ENCODE measurements around the gene MARCHF5. TPM values are rescaled to one million over a fixed set of nuclear protein-coding genes. Genes with fewer than 3 reads are reported as not detected.
"Not testable (repeated sequence)": the region's sequence is repeated elsewhere in the genome, so short reads cannot be mapped to it uniquely, and the experiment has no call there.

Gene MARCHF5
- total and polyA plus RNA-seq, 2 donors (not counting 1 experiment from before 2014, with no cell fraction given) = 17.3 to 49.1 TPM

DNA sequence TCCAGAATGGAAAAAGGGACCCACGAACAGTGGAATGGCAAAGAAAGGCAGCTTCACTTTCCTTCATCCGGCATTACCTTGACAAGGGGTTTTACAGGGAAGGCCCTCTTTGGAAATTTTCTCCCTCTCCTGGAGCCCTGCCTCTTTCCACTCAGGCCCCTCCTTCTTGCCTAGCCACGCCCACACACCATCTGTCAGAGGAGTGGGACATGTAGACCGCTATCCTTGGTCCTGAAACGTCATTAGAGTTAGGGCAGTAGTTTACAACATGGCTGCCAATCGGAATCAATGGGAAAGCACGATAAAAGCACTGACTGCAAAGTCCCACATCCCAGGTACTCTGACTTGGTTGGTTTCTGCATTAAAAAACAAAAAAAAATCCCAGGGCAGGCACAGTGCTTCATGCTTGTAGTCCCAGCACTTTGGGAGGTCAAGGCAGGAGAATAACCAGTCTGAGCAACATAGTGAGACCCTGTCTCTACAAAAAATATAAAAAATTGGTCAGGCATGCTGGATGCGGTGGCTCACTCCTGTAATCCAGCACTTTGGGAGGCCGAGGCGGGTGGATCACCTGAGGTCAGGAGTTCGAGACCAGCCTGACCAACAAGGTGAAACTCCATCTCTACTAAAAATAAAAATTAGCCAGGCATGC is 96.4 kb downstream of the MARCHF5 start:
- TF ChIP-seq EZH2 (IDR thresholded peaks at IDR 0.05; ENCODE audit: low read length, missing control alignments) = no peak
- TF ChIP-seq, protein P1, sequence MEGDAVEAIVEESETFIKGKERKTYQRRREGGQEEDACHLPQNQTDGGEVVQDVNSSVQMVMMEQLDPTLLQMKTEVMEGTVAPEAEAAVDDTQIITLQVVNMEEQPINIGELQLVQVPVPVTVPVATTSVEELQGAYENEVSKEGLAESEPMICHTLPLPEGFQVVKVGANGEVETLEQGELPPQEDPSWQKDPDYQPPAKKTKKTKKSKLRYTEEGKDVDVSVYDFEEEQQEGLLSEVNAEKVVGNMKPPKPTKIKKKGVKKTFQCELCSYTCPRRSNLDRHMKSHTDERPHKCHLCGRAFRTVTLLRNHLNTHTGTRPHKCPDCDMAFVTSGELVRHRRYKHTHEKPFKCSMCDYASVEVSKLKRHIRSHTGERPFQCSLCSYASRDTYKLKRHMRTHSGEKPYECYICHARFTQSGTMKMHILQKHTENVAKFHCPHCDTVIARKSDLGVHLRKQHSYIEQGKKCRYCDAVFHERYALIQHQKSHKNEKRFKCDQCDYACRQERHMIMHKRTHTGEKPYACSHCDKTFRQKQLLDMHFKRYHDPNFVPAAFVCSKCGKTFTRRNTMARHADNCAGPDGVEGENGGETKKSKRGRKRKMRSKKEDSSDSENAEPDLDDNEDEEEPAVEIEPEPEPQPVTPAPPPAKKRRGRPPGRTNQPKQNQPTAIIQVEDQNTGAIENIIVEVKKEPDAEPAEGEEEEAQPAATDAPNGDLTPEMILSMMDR (conservative IDR thresholded peaks at IDR 0.05 in 1 of 2, IDR thresholded peaks at IDR 0.05 in 1 of 2; ENCODE audit: low read depth in 1 of 2, low read length in 2 of 2) = no peak
- Histone ChIP-seq H3K9ac (ENCODE audit: insufficient read depth, low read length) (no peak overlapping the region), H3K79me2 (ENCODE audit: control insufficient read depth, insufficient read depth, low read length) (no peaks in the 10 kb centered on the region), H3K36me3 (ENCODE audit: control insufficient read depth, insufficient read depth, low read length) (no peaks in the 10 kb centered on the region), H3K27me3 (ENCODE audit: control insufficient read depth, insufficient read depth, low read length) (no peaks in the 10 kb centered on the region), H4K20me1 (ENCODE audit: control insufficient read depth, extremely low read depth, insufficient read depth, low read length) (no peaks in the 10 kb centered on the region), H3K27ac (ENCODE audit: insufficient read depth, low read length) (no peak overlapping the region), H2AFZ (ENCODE audit: low read length) (no peak overlapping the region), H3K4me2 (ENCODE audit: extremely low read depth, insufficient read depth, low read length) (no peak overlapping the region), H3K9me3 (ENCODE audit: control insufficient read depth, insufficient read depth, low read depth, low read length) (no peaks in the 10 kb centered on the region), H3K4me3 (replicated peaks in 1 of 4; ENCODE audit: control extremely low read depth in 1 of 4, insufficient read depth in 1 of 4, low read depth in 3 of 4, low read length in 4 of 4) (no peak overlapping the region), H3K4me1 (ENCODE audit: control insufficient read depth, extremely low read depth, insufficient read depth, low read length) (no peaks in the 10 kb centered on the region)
- peak; percentile 71 to 73 for DNase-seq (ENCODE audit: low read depth in 2 of 2)

DNA sequence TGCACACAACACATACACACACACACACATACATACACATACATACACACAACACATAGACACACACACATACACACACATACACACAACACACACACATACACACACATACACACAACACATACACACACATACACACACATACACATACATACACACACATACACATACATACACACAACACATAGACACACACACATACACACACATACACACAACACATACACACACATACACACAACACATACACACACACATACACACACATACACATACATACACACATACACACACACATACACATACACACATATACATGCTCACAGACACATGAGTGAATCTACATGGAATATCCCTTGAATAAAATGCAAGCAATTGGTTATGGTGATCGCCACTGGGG is 102.2 kb downstream of the MARCHF5 start:
- H3K79me2 ChIP-seq (ENCODE audit: control insufficient read depth, insufficient read depth, low read length); H3K4me3 ChIP-seq (replicated peaks in 1 of 4; ENCODE audit: control extremely low read depth in 1 of 4, insufficient read depth in 1 of 4, low read depth in 3 of 4, low read length in 4 of 4); H3K9me3 ChIP-seq (ENCODE audit: control insufficient read depth, insufficient read depth, low read depth, low read length); H2AFZ ChIP-seq (ENCODE audit: low read length); H4K20me1 ChIP-seq (ENCODE audit: control insufficient read depth, extremely low read depth, insufficient read depth, low read length); H3K9ac ChIP-seq (ENCODE audit: insufficient read depth, low read length); H3K36me3 ChIP-seq (ENCODE audit: control insufficient read depth, insufficient read depth, low read length); H3K4me1 ChIP-seq (ENCODE audit: control insufficient read depth, extremely low read depth, insufficient read depth, low read length); H3K4me2 ChIP-seq (ENCODE audit: extremely low read depth, insufficient read depth, low read length); H3K27me3 ChIP-seq (ENCODE audit: control insufficient read depth, insufficient read depth, low read length); DNase-seq (ENCODE audit: low read depth in 2 of 2); H3K27ac ChIP-seq (ENCODE audit: insufficient read depth, low read length): not testable (repeated sequence)

DNA sequence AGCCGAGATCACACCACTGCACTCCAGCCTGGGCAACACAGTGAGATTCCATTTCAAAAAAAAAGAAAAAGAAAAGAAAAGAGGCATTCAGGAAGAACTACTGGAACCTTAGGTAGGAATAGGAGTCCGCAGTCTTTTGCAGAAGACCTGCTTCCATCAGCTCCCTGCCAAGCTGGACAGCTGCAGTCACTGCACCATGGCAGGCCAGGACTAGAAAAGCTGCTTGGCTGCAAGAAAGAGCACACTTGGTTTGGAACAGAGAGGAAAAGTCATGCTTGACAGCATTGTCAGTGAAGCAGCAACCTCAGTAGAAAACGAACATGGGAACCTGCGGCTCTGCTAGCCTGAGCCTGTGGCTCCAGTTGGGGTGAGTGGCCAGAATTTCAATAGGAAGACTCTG is 104.3 kb downstream of the MARCHF5 start:
- Histone ChIP-seq H3K9me3 (ENCODE audit: control insufficient read depth, insufficient read depth, low read depth, low read length) (no peaks in the 10 kb centered on the region), H3K27me3 (ENCODE audit: control insufficient read depth, insufficient read depth, low read length) (no peaks in the 10 kb centered on the region), H3K79me2 (ENCODE audit: control insufficient read depth, insufficient read depth, low read length) (no peaks in the 10 kb centered on the region), H3K4me2 (ENCODE audit: extremely low read depth, insufficient read depth, low read length) (no peak overlapping the region), H3K9ac (ENCODE audit: insufficient read depth, low read length) (no peak overlapping the region), H4K20me1 (ENCODE audit: control insufficient read depth, extremely low read depth, insufficient read depth, low read length) (no peaks in the 10 kb centered on the region), H3K27ac (ENCODE audit: insufficient read depth, low read length) (no peak overlapping the region), H3K4me3 (replicated peaks in 1 of 4; ENCODE audit: control extremely low read depth in 1 of 4, insufficient read depth in 1 of 4, low read depth in 3 of 4, low read length in 4 of 4) (no peak overlapping the region), H3K4me1 (ENCODE audit: control insufficient read depth, extremely low read depth, insufficient read depth, low read length) (no peaks in the 10 kb centered on the region), H2AFZ (ENCODE audit: low read length) (no peak overlapping the region), H3K36me3 (ENCODE audit: control insufficient read depth, insufficient read depth, low read length) (no peaks in the 10 kb centered on the region)
- no peak for DNase-seq (ENCODE audit: low read depth in 2 of 2)
- TF ChIP-seq, protein P1 (conservative IDR thresholded peaks at IDR 0.05 in 1 of 2, IDR thresholded peaks at IDR 0.05 in 1 of 2; ENCODE audit: low read depth in 1 of 2, low read length in 2 of 2) = no peak
- no peak for TF ChIP-seq EZH2 (IDR thresholded peaks at IDR 0.05; ENCODE audit: low read length, missing control alignments)

DNA sequence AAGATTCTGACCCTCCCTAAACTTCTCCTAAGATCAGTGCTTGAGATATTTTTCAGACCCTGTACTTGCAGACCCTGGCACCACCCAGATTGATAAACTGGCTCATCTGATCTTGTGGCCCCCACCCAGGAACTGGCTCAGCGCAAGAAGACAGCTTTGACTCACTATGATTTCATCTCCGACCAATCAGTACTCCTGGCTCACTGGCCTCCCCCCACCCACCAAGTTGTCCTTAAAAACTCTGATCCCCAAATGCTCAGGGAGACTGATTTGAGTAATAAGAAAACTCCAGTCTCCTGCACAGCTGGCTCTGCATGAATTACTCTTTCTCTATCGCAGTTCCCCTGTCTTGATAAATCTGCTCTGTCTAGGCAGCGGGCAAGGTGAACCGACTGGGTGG is 111.3 kb downstream of the MARCHF5 start:
- not testable (repeated sequence) for H3K9me3 ChIP-seq (ENCODE audit: control insufficient read depth, insufficient read depth, low read depth, low read length); H3K79me2 ChIP-seq (ENCODE audit: control insufficient read depth, insufficient read depth, low read length); H4K20me1 ChIP-seq (ENCODE audit: control insufficient read depth, extremely low read depth, insufficient read depth, low read length); H3K27me3 ChIP-seq (ENCODE audit: control insufficient read depth, insufficient read depth, low read length); H3K4me3 ChIP-seq (replicated peaks in 1 of 4; ENCODE audit: control extremely low read depth in 1 of 4, insufficient read depth in 1 of 4, low read depth in 3 of 4, low read length in 4 of 4); H3K4me1 ChIP-seq (ENCODE audit: control insufficient read depth, extremely low read depth, insufficient read depth, low read length); H3K9ac ChIP-seq (ENCODE audit: insufficient read depth, low read length); H3K27ac ChIP-seq (ENCODE audit: insufficient read depth, low read length); H2AFZ ChIP-seq (ENCODE audit: low read length); DNase-seq (ENCODE audit: low read depth in 2 of 2); H3K36me3 ChIP-seq (ENCODE audit: control insufficient read depth, insufficient read depth, low read length); H3K4me2 ChIP-seq (ENCODE audit: extremely low read depth, insufficient read depth, low read length)
